K562 (cell line): Measurements from ENCODE around the gene ROMO1. TPM values are rescaled to one million over a fixed set of nuclear protein-coding genes. Genes with fewer than 3 reads are reported as not detected.
A peak's percentile ranks its signal among the peaks of the same experiment; 100 is the strongest.

Experiments
- FOXJ3 ChIP-seq: sonication (generic); formaldehyde crosslinking; IDR thresholded peaks from 2 replicates; pipeline ENCODE4 v1.4.0; 2020; ENCODE audit warnings: mild to moderate bottlenecking, missing genetic modification reagents
- GTF2A2 ChIP-seq: IDR thresholded peaks from 2 replicates; pipeline ENCODE4 v1.6.1; 2016; ENCODE audit warnings: mild to moderate bottlenecking, missing genetic modification characterization, missing compliant biosample characterization
- HMG20A ChIP-seq: fragments of 450-650 bp; formaldehyde crosslinking; conservative IDR thresholded peaks from 2 replicates; pipeline ENCODE4 v1.4.0; 2020; ENCODE audit warnings: mild to moderate bottlenecking, mixed read lengths
- HNRNPH1 ChIP-seq: fragments of 200-400 bp; formaldehyde crosslinking; optimal IDR thresholded peaks from 2 replicates; pipeline ENCODE3; 2017; ENCODE audit warnings: low read depth, mild to moderate bottlenecking, low read length, moderate library complexity
- L3MBTL2 ChIP-seq: fragments of 450-650 bp; IDR thresholded peaks from 2 replicates; pipeline ENCODE4 v1.6.1; 2016; ENCODE audit warnings: mild to moderate bottlenecking, moderate library complexity
- MBD1 ChIP-seq: fragments of 250-450 bp; sonication (Bioruptor Pico); IDR thresholded peaks from 2 replicates; pipeline ENCODE4 v1.8.0; 2022; ENCODE audit warnings: inconsistent platforms
- MLLT1 ChIP-seq, 2 experiments: fragments of 450-650 bp; IDR thresholded peaks; 2 replicates each; pipeline ENCODE4 v1.6.1; 2016
- RBFOX2 ChIP-seq: fragments of 200-400 bp; formaldehyde crosslinking; IDR thresholded peaks from 2 replicates; pipeline ENCODE4 v1.6.1; 2017; ENCODE audit warnings: low read depth, mild to moderate bottlenecking, low read length, moderate library complexity
- SIN3A ChIP-seq, 2 experiments: fragments of 150-350 bp in 1 of 2; IDR thresholded peaks; 2 replicates each; pipeline ENCODE4 v1.6.1; 2011 to 2016; ENCODE audit warnings: borderline replicate concordance in 2 of 2, low read depth in 2 of 2, low read length in 2 of 2, mild to moderate bottlenecking in 2 of 2, moderate library complexity in 2 of 2; ENCODE audit not compliant: control insufficient read depth in 1 of 2
- SPI1 ChIP-seq: IDR thresholded peaks from 2 replicates; pipeline ENCODE4 v1.6.1; 2011; ENCODE audit warnings: low read depth, low read length, control low read depth, borderline replicate concordance
- TCFL5 ChIP-seq: fragments of 250-450 bp; sonication (Bioruptor Pico); conservative IDR thresholded peaks from 2 replicates; pipeline ENCODE4 v1.6.1; 2021; ENCODE audit warnings: mild to moderate bottlenecking, moderate library complexity, matching md5 sums
- ZBTB1 ChIP-seq: sonication (generic); formaldehyde crosslinking; IDR thresholded peaks from 2 replicates; pipeline ENCODE4 v1.8.1; 2023; ENCODE audit warnings: missing genetic modification reagents, low read depth, mild to moderate bottlenecking, borderline replicate concordance
- ZEB2 ChIP-seq: fragments of 450-650 bp; IDR thresholded peaks from 2 replicates; pipeline ENCODE4 v1.6.1; 2016
- ZFPM2 ChIP-seq: fragments of 250-450 bp; sonication (Bioruptor Pico); IDR thresholded peaks from 2 replicates; pipeline ENCODE4 v1.5.1; 2022; ENCODE audit warnings: mild to moderate bottlenecking
- ZKSCAN1 ChIP-seq: fragments of 150-350 bp; IDR thresholded peaks from 2 replicates; pipeline ENCODE4 v1.6.1; 2016; ENCODE audit warnings: low read depth, low read length
- ZNF24 ChIP-seq: fragments of 450-650 bp; IDR thresholded peaks from 2 replicates; pipeline ENCODE4 v1.6.1; 2016
- ZNF586 ChIP-seq: fragments of 450-650 bp; formaldehyde crosslinking; conservative IDR thresholded peaks from 2 replicates; pipeline ENCODE4 v1.4.0; 2020; ENCODE audit warnings: mild to moderate bottlenecking, moderate library complexity
- ZNF740 ChIP-seq, 3 experiments: fragments of 200-800 bp in 1 of 3; sonication (Bioruptor generic) in 1 of 3; sonication (generic) in 1 of 3; formaldehyde crosslinking in 1 of 3; IDR thresholded peaks; 2 replicates each; pipeline versions ENCODE4 v1.6.1 to v1.8.0; 2016 to 2022; ENCODE audit warnings: mild to moderate bottlenecking in 2 of 3, missing compliant biosample characterization in 2 of 3, missing genetic modification characterization in 2 of 3, missing genetic modification reagents in 1 of 3
- ZNF764 ChIP-seq: fragments of 250-450 bp; sonication (Bioruptor Pico); IDR thresholded peaks from 2 replicates; pipeline ENCODE4 v1.4.0; 2020; ENCODE audit warnings: low read depth, mild to moderate bottlenecking, moderate library complexity
- polyA plus RNA-seq, 8 experiments: library from polyadenylated mRNA; depleted of rRNA in 4 of 8; stranded (reverse) in 5 of 8; unstranded in 3 of 8; fragments of >200 nt; fragmentation: Nextera tagmentation in 2 of 8; fragmentation: Illumina TruSeq in 1 of 8; extraction: Ambion mirVana in 2 of 8; extraction: Trizol in 1 of 8; gene quantifications; 2 replicates each; pipeline versions ENCODE4 v1.2.1 to v1.2.3, GENCODE V29; 2011 to 2014; ENCODE audit warnings: inconsistent platforms in 1 of 8, missing spikeins in 1 of 8
- total RNA-seq, 7 experiments: library from RNA; depleted of rRNA in 6 of 7; stranded (reverse); fragments of >200 nt in 6 of 7; fragmentation: Illumina TruSeq in 2 of 7; extraction: Trizol in 2 of 7; gene quantifications; 2 replicates each; pipeline versions ENCODE4 v1.2.1 to v1.2.3, GENCODE V29; 2011 to 2021; ENCODE audit warnings: low replicate concordance in 1 of 7

Gene ROMO1
- total and polyA plus RNA-seq, 9 of the 15 experiments (the other 6 are each of a cell fraction or from before 2014, with no cell fraction given) = 31.8 to 741 (median 226) TPM

- TF ChIP-seq SIN3A (IDR thresholded peaks at IDR 0.05; ENCODE audit: borderline replicate concordance in 2 of 2, control insufficient read depth in 1 of 2, low read depth in 2 of 2, low read length in 2 of 2) (peak in 1 of 2 experiments; percentile 20; a peak in 1 of 4 replicates), MBD1 (CRISPR knock-in tag) (no peak), ZKSCAN1 (peak; percentile 25; the same call in 1 of the 2 replicates), RBFOX2 (no peak), ZBTB1 (CRISPR knock-in tag) (peak; percentile 73; the same call in 1 of the 2 replicates), GTF2A2 (tag) (no peak), ZEB2 (0 out of 2 replicates have a peak, but pooled peaks have one; percentile 24), SPI1 (peak; percentile 37; the same call in 1 of the 2 replicates), HNRNPH1 (no peak), ZNF740 (CRISPR knock-in tag; IDR thresholded peaks at IDR 0.05) (no peak), ZNF740 (tag; IDR thresholded peaks at IDR 0.05) (no peak; a peak in 1 of 4 replicates), ZFPM2 (CRISPR knock-in tag) (no peak), ZNF24 (no peak), HMG20A (CRISPR knock-in tag) (no peak), TCFL5 (CRISPR knock-in tag) (no peak), ZNF764 (no peak), MLLT1 (IDR thresholded peaks at IDR 0.05) (0 out of 4 replicates have a peak, but pooled peaks of 1 of the 2 experiments have one; percentile 27), FOXJ3 (CRISPR knock-in tag) (no peak), L3MBTL2 (peak; percentile 38; the same call in 1 of the 2 replicates), ZNF586 (CRISPR knock-in tag) (no peak)
These were observed 35.4 kb upstream of the ROMO1 start (continued) for GRCh38 chr20:35663516-35664465.
